Transverse colon (tissue), 4 donors: ENCODE data around the gene SON. TPM values are rescaled to one million over a fixed set of nuclear protein-coding genes. Genes with fewer than 3 reads are reported as not detected.
"Not testable (repeated sequence)": the region's sequence is repeated elsewhere in the genome, so short reads cannot be mapped to it uniquely, and the experiment has no call there.

Experiments used
- DNase-seq: peaks from one replicate; pipeline ENCODE4 v3.0.0-alpha.2; 2019
- H3K27ac ChIP-seq, 4 donors: fragments of 200-600 bp; sonication (generic); 2 replicates each; pipeline ENCODE4 v1.5.1; 2016 to 2018; ENCODE audit warnings: inconsistent platforms in 4 of 4
- H3K27me3 ChIP-seq: fragments of 200-600 bp; sonication (generic); 2 replicates; pipeline ENCODE4 v1.5.1; 2017; ENCODE audit warnings: inconsistent platforms
- H3K36me3 ChIP-seq, 4 donors: fragments of 200-600 bp; sonication (generic); 2 replicates each; pipeline ENCODE4 v1.5.1; 2017 to 2019; ENCODE audit warnings: inconsistent platforms in 4 of 4
- H3K4me1 ChIP-seq, 4 donors: fragments of 200-600 bp; sonication (generic); 2 replicates each; pipeline ENCODE4 v1.5.1; 2017 to 2020; ENCODE audit warnings: inconsistent platforms in 4 of 4
- H3K4me3 ChIP-seq, 4 donors: fragments of 200-600 bp; sonication (generic); 1 replicate in 1 of 4; 2 replicates in 3 of 4; pipeline versions ENCODE4 v1.5.1 to v1.6.1; 2017 to 2019; ENCODE audit warnings: inconsistent platforms in 4 of 4
- H3K9me3 ChIP-seq, 2 donors: fragments of 200-600 bp; sonication (generic); 2 replicates each; pipeline ENCODE4 v1.5.1; 2017 to 2019; ENCODE audit warnings: inconsistent platforms in 2 of 2
- EP300 ChIP-seq: sonication (generic); formaldehyde crosslinking; IDR thresholded peaks from one replicate; pipeline ENCODE4 v1.6.1; 2017; ENCODE audit warnings: antibody characterized with exemption, low read depth
- POLR2A ChIP-seq: fragments of 450-650 bp; IDR thresholded peaks from one replicate; pipeline ENCODE4 v1.6.1; 2016; ENCODE audit warnings: antibody characterized with exemption, mild to moderate bottlenecking, moderate library complexity
- POLR2AphosphoS5 ChIP-seq, 3 donors: sonication (generic); formaldehyde crosslinking; IDR thresholded peaks; one replicate each; pipeline ENCODE4 v1.6.1; 2016; ENCODE audit warnings: antibody characterized with exemption in 3 of 3
- WGBS, 2 donors: methylation state at CpG; one replicate each; pipeline ENCODE4 v1.1.5; 2018; ENCODE audit warnings: low coverage in 1 of 2; 5-methylcytosine and 5-hydroxymethylcytosine counted together
- in situ Hi-C, 4 donors: fragments of 200-750 bp; cut with MboI; loops; one replicate each; pipeline versions ENCODE4 v1.15.0 to v1.15.1; 2017; ENCODE audit warnings: low sequenced_read_pairs in 3 of 4, low pct_ligation_motif_present in 1 of 4, low pct_unique_long_range_greater_than_20kb in 1 of 4
- intact Hi-C: fragments of 100-400 bp; cut with DNase I; formaldehyde crosslinking; loops from one replicate; pipeline ENCODE4 v1.15.1; 2023; ENCODE audit warnings: low total_unique reads
- total RNA-seq, 4 donors: library from RNA; depleted of rRNA; stranded (reverse); fragments of >200 nt; gene quantifications; one replicate each; pipeline ENCODE4 v1.1.0, GENCODE V29; 2016
- TF ChIP-seq, protein P1 (sequence below), 5 experiments: fragments of 200-600 bp in 3 of 5; fragments of 450-650 bp in 2 of 5; sonication (generic) in 3 of 5; IDR thresholded peaks; 1 replicate in 2 of 5; 2 replicates in 3 of 5; pipeline ENCODE4 v1.5.1; 2016 to 2017; ENCODE audit warnings: antibody characterized with exemption in 5 of 5, inconsistent platforms in 3 of 5, mild to moderate bottlenecking in 2 of 5, moderate library complexity in 1 of 5

Gene SON
- total RNA-seq, 4 donors from 2014 or later, result 183 to 465 (median 223) TPM

- intact Hi-C loops, result no loop called here
These were observed 65.7 kb downstream of the SON start for GRCh38 chr21:33608559-33608958.

DNA sequence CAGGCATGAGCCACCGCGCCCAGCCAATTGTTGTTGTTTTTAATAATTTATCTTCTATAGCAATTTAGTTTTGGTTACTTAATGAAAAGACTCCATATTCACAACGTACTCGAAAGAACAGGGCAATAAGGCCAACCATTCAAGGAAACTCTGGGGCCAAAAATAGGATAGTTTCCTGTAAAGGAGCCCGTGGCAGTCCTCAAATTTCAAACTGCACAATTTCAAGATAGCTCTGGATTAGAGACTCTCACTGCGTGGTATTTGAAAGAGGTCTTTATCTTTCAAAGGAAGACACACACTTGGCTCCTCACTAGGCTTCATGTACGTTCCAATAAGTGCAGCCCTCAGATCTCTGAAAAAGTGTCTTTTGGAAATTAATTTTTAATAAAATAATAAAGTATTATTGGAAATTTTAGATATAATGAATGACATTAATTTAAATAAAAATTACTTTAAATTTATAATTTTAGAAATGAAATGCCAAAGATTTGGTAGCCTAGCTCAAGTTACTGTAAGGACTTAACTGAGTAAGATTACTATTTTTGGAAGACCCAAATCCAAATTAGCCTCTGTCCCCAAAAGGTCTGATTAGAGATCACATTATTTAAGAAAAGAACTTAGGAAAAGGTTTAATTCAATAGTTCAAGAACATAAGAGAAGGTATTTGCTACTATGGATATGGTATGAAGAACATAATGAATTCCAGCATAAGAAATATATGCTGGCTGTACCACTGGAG lies 68.3 kb downstream of the SON start:
- DNase-seq, result no peak
- no peaks in the 10 kb centered on the region for H3K4me1 ChIP-seq
- H3K27me3 ChIP-seq, result no peaks in the 10 kb centered on the region
- TF ChIP-seq POLR2A (no peak), POLR2AphosphoS5 (IDR thresholded peaks at IDR 0.05) (no peak), EP300 (no peak)
- TF ChIP-seq, protein P1, sequence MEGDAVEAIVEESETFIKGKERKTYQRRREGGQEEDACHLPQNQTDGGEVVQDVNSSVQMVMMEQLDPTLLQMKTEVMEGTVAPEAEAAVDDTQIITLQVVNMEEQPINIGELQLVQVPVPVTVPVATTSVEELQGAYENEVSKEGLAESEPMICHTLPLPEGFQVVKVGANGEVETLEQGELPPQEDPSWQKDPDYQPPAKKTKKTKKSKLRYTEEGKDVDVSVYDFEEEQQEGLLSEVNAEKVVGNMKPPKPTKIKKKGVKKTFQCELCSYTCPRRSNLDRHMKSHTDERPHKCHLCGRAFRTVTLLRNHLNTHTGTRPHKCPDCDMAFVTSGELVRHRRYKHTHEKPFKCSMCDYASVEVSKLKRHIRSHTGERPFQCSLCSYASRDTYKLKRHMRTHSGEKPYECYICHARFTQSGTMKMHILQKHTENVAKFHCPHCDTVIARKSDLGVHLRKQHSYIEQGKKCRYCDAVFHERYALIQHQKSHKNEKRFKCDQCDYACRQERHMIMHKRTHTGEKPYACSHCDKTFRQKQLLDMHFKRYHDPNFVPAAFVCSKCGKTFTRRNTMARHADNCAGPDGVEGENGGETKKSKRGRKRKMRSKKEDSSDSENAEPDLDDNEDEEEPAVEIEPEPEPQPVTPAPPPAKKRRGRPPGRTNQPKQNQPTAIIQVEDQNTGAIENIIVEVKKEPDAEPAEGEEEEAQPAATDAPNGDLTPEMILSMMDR (IDR thresholded peaks at IDR 0.05), result no peak
- H3K9me3 ChIP-seq, result no peaks in the 10 kb centered on the region
- WGBS, 2 donors, result 93% methylated on average over 5 to 7 of the region's 7 CpGs
- intact Hi-C loops, result no loop called here
- no peak overlapping the region for H3K27ac ChIP-seq
- in situ Hi-C loops, result no loop called here
- H3K36me3 ChIP-seq, result peaks cover 0 to 33% (median 14%) of the 10 kb centered on the region in 4 donors
- no peak overlapping the region for H3K4me3 ChIP-seq

More at GRCh38 chr21:33608559-33608958, 65.7 kb downstream of the SON start:
- TF ChIP-seq, protein P1 (IDR thresholded peaks at IDR 0.05), result no peak
- no peak for TF ChIP-seq POLR2A
- no peak for TF ChIP-seq EP300
- no peak for TF ChIP-seq POLR2AphosphoS5 (IDR thresholded peaks at IDR 0.05)
- Histone ChIP-seq H3K9me3 (no peaks in the 10 kb centered on the region), H3K27me3 (no peaks in the 10 kb centered on the region), H3K27ac (no peak overlapping the region), H3K4me3 (no peak overlapping the region), H3K36me3 (peaks cover 0 to 24% (median 10%) of the 10 kb centered on the region in 4 donors), H3K4me1 (no peaks in the 10 kb centered on the region)
- 69 to 83% methylated on average over 1 of the region's 1 CpG for WGBS, 2 donors
- DNase-seq, result no peak
- in situ Hi-C loops, result no loop called here

DNA sequence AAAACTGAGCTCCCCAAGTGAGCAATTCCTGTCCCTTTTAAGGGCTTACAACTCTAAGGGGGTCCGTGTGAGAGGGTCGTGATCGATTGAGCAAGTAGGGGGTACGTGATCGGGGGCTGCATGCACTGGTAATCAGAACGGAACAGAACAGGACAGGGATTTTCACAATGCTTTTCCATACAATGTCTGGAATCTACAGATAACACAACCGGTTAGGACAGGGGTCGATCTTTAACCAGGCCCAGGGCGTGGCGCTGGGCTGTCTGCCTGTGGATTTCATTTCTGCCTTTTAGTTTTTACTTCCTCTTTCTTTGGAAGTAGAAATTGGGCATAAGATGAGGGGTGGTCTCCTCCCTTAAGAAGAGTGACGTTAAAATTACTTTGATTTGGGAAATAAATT lies 74.7 kb downstream of the SON start:
- H3K4me1 ChIP-seq, H3K9me3 ChIP-seq, intact Hi-C loops, in situ Hi-C loops, DNase-seq, H3K27ac ChIP-seq, H3K27me3 ChIP-seq, H3K4me3 ChIP-seq: not testable (repeated sequence)
- H3K36me3 ChIP-seq, result peaks cover 0 to 38% (median 14%) of the 10 kb centered on the region in 4 donors
- WGBS, 2 donors, result 58 to 86% methylated on average over 3 to 11 of the region's 11 CpGs

- WGBS, 2 donors, result 94 to 95% methylated on average over 2 of the region's 2 CpGs
- DNase-seq, result no peak
- H3K36me3 ChIP-seq, result peaks cover 0 to 31% (median 11%) of the 10 kb centered on the region in 4 donors
- H3K27ac ChIP-seq, result no peak overlapping the region
- no peaks in the 10 kb centered on the region for H3K27me3 ChIP-seq
- no peaks in the 10 kb centered on the region for H3K9me3 ChIP-seq
- TF ChIP-seq POLR2AphosphoS5 (IDR thresholded peaks at IDR 0.05) (no peak), POLR2A (no peak), EP300 (no peak)
- TF ChIP-seq, protein P1 (IDR thresholded peaks at IDR 0.05), result no peak
- intact Hi-C loops (no loop called here), in situ Hi-C loops (no loop called here)
- no peaks in the 10 kb centered on the region for H3K4me1 ChIP-seq
- H3K4me3 ChIP-seq, result no peak overlapping the region
These were observed 75.6 kb downstream of the SON start for GRCh38 chr21:33618407-33618806.
